GM19240 (cell line): Measurements from ENCODE around the gene SRRD.

Experiments used
- DNase-seq: peaks from one replicate; pipeline ENCODE4 v3.0.0; 2011; ENCODE audit warnings: low spot score; ENCODE audit not compliant: insufficient read length

The SRRD gene

DNA sequence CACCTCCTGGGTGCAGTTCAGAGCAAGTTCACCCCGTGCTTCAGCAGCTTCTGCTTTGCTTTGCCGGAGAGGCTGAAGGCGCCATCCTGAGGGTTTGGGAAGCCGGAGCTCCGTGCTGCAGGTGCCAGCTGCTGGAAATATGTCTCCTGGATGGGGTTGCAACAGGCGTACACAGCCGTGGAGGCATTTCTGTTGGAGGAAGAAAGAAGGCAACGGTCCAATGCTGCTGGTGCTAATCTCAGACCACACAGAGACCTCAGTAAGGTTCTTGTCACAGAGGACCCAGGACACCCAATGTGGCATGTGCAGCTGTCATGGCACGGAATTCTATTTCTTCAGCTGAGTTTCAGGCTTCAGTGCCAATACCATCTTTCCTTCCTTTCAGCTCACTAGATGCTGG, 30.5 kb upstream of the SRRD start:
- DNase-seq: no peak

DNA sequence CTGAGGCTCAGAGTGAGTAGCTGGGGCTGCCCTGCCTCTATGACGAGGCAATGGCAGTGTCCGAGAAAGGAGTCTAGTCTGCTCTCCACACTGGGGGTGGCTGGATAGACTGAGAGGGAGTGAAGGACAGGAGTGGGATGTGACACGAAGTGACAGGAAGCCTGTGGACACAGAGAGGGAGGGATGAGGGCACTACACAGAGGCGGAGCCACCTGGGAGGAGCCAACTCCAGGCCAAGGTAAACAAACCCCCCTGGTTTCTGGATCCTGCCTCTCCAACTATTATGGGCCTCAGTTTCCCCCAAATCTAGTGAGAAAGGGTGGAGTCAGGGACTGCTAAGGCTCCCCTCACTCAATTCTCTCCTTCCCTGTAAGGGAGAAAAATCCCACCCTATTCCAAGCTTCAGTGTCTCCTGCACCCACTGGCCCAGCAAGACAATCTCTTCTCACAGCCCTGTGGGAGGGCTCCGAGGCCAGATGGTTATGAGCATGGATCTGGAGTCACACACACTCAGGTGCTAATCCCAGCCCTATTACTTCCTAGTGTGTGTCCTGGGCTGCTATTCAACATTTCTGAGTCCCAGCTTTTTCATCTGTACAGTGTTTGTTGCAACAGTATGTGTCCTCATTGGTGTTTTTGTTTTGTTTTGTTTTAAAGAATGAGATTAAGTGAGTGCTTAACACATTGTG, 29.7 kb upstream of the SRRD start:
- DNase-seq: no peak

DNA sequence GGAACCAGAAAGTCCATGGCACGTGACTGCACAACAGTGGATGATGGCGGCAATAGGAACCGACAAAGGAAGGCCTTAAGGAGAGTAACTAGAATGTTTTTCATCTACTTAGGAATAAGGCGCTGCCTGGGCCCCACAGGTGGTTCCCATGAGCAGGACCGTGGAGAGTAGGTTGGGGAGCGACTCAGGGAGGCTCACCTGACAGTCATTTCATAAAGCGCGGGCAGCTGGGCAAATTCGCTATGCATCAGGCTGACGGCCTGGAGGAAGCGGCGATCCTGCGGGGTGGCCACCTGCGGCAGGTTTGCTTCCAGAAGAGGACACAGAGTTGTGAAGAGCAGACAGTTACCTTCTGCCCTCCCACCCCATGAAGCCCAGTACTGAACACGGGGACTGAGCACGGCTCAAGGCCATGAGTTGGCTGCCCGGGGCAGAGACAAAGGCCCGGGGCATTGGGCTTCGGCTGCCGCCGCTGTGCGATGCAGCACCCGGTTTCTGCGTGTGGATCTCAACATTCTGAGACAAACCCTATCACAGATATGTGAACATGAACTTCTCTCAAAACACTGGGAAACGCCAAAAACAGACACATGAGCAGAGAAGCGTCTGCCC, 25.9 kb upstream of the SRRD start:
- no peak for DNase-seq

DNA sequence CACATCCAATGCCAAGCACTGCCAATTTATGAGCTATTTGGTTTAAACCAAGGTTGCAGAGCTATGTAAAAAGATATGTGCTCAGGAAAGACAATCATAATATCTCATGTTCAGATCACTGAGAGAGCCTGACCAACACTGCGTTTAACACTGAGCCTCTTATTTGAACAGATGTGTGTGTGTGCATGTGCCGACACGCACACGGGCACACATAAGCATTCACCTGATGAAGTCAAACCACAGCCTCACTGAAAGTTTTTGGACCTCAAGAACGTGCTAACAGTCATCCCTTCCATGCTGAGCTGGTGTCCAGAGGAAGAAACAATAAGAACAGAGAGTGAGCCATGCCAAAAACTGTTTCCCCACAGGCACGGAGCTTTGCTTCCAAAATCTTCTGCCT, 23.5 kb upstream of the SRRD start:
- no peak for DNase-seq

DNA sequence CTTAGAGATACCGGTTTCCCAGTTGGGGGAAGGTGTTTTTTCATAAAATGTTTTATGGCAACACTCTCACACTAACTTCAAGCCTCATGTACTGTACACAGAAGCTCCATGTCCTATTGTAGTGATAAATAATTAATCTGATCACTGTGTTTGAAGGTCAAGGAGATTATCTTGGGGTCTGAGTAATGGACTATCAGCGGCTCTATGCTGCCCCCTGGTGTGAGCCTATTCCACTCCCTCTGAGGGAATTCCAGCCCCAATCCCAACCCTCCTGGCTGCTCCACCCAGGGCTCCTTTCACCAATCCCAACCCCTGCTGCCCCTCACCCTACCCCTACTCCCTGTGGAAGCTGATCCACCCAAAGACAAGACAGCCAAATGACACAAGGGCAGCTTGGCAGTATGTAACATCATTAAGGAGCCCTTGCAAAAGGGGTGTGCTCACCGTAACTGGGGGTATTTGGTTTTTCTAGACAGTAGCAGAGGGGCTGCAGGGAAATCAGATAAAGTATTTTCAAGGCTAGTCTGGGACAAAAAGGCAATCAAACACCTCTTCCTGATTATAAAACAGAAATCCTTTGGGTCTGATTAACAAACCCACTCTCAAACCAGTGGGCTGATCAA, 22.4 kb upstream of the SRRD start:
- DNase-seq: peak; percentile 34

DNA sequence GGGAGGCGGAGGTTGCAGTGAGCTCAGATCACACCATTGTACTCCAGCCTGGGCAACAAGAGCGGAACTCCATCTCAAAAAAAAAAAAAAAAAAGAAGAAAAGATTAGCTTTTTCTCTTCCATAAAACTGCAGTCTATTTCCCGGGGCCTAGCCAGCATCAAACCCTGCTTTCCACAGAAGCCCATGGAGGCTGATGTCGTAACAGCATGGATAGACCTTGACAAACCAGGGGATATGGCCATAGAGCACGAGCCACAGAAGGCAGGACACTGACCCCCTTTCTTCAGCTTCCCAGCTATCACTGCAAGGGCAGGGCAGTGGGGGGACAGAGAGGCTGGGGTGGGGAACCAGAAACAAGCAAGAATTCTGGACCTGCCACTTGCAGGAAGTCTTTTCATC, 21.6 kb upstream of the SRRD start:
- DNase-seq: no peak

DNA sequence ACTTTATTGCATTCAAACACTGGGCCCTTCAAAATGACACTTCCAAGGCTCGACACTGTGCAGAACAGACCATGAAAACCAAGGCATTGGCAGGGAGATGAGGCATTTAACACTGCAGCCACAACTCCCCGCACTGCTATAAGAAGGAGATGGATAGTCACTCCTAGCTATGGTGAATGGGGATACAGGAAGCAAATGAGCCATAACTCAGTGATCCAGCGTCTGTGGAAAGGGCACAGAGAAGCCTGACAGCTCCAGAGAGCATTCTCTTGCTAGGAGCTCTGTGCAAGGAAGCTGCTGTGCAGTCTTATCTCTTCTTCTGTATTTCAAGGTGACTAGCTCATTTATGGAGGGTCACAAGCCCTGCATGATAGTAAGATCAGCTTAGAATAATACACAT, 21.0 kb upstream of the SRRD start:
- DNase-seq: no peak

DNA sequence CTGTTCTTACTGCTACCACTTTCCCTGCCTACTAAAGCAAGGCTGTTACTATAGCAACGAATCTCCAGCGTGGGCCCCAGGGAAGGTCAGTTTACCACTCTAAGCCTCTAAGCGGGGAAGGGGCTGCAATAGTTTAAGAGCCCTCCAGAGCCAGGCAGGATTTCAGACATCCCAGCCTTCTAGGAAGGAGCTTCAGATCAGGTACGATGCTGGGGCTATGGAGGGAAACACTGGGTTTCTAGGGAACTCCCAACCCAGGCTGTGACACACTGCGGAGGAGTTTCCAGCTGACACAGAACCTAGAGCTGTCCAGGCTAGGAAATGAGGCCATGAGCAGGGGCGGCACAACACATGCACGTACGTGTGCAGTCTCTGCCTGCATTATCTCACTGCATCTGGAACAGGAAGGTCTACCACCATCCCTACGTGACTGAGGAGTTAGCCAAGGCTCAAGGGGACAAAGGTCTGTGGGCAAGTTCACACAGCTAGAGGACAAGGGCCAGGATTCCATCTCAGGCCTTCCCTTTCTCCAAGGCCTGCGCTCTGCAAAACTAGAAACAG, 20.5 kb upstream of the SRRD start:
- DNase-seq: no peak

DNA sequence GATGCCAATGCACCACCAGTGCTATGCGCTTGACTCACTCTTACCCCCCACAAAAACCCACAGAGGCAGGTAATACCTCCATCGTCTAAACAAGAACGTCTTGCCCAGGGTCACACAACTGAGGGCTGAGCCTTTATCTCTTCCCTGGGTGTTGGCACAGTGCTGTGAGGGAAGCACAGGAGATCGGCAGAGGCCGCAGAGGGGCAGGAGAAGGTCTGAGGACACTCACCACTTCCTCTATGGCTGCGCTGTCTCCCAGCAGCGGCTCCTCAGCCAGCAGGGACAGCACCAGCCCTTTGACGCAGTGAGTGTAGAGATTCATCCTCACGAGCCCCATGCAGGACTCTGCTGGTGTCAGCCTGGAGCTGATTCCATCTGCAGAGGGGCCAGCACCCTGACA, 20.0 kb upstream of the SRRD start:
- DNase-seq: no peak

DNA sequence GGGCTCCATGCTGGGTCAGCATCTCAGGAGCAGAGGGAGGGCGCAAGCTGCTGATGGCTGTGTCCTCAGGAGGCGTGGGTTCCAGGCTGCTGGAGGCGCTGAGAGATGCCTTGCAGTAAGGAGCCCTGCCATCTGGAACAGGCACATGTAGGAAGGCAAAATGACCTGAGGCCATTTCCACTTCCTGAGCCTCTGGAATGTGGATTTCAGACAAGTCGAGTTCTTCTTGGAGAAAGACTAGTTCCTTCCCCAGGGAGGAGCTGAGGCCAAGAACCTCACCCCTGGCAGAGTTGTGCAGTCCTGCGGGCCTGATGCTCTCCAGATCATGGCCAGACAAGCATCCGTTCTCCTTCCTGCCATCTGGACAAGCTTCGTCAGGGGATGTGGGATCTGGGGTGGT, 19.4 kb upstream of the SRRD start:
- no peak for DNase-seq

DNA sequence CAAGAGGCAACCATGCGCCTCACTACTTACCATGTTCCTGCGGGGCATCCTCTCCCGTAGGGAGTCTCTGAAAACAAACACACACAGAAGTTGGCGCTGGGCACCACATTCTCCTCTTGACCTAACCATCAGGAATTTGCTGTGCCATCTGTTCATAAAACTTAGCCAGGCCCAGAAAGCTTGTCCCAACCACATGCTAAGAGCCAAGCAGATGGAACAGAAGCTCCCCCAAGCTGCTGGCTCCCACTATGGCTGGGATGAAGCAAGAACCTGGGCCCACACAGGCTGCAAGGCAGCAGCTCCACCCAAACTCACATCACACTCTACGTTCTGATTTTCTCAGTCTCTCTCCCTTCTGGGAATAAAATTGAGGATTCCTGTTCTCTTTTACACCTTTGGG, 17.5 kb upstream of the SRRD start:
- no peak for DNase-seq

DNA sequence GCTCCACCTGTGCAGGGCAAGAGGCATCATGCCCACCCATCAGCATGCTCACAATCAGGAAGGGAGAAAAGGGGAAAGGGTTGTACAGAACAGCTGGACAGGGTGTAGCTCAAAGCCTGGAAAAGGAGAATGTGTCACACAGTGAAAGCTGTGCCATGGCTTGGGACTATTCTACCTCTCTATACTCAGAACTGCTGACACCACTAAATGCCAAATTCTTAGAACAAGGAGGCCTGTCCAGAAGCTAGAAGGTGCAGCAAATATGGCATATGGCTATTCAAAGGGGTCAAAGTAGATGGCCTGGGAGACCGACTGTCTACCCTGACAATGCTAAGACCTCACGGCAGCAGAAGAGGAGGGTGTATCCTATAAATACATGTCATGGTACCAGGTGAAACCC, 12.9 kb upstream of the SRRD start:
- DNase-seq: no peak

DNA sequence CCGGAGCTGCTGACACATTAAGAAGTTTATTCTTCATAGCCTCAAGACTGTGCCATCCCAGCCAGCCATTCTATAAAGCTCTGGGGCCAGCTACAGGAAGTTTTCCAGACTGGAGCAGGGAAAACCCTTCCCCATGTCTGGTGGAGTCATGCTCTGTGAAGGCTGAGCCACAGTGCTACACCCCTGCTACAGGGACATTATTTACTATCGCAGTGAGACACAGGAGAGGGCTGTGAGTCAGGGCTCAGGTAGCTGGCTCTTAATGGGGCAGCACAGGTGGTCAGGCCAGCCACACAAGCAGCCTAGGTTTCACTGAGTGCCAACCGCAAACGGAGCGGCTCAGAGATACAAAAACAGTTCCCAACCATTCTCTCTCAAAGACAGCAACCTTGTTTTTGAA, 12.2 kb upstream of the SRRD start:
- no peak for DNase-seq

DNA sequence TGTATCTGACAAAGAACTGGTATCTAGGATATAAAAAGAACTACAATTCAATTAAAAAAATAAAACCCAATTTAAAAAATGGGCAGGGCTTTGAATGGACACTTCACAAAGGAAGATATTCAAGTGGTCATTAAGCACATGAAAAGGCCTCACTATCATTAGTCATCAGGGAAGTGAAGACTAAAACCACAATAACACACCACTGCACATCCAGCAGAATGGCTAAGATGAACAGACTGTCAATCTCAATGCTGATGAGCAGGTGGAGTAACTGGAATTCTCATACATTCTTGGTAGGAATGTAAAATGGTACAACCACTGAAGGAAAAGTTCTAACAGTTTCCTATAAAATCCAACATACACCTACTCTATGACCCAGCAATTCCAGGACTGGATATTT, 9.0 kb upstream of the SRRD start:
- no peak for DNase-seq

DNA sequence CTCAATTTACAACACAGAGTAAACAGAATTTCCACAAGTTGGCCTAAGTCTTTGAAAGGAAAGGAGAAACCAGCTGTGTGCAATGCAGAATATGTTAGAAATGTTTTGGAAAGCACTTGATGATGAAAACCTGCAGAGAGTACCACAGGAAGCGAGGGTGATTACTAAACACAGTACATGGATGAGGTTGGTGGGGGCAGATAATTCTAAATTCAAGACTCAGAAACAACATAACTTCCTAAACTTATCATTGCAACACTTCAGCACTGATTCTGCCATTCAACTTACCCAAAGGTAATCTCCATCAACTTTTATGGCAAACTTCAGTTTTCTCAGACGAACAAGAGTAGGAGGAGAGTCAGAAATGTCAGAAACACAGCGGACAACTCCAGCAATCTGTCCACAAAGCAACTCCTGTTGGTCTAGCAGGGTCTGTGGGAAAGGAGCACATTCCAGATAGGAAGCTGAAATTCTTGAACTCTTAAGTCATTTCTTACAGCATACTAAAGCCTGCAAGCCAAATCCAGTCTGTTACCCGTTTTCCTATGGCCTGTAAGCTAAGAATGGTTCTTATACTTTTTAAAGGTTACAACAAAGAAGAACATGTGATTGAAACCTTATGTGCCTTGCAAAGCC, 6.9 kb upstream of the SRRD start:
- DNase-seq: no peak

DNA sequence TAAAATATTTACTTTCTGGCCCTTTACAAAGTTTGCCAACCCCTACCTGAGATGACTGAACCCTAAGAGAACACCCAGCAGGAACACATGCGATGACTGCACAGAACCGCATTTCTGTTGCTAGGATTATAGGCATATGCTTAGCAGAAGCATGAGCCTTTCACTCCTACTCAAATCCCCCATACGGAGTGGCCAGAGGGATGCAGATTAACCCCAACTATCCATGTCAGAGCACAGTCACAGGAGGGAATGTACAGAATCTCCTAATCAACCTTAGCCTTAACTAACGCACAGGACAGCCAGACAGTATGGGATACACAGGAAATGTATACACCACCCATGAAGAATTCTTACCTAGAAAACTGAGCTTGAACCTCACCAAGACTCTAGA, 6.3 kb upstream of the SRRD start:
- no peak for DNase-seq

DNA sequence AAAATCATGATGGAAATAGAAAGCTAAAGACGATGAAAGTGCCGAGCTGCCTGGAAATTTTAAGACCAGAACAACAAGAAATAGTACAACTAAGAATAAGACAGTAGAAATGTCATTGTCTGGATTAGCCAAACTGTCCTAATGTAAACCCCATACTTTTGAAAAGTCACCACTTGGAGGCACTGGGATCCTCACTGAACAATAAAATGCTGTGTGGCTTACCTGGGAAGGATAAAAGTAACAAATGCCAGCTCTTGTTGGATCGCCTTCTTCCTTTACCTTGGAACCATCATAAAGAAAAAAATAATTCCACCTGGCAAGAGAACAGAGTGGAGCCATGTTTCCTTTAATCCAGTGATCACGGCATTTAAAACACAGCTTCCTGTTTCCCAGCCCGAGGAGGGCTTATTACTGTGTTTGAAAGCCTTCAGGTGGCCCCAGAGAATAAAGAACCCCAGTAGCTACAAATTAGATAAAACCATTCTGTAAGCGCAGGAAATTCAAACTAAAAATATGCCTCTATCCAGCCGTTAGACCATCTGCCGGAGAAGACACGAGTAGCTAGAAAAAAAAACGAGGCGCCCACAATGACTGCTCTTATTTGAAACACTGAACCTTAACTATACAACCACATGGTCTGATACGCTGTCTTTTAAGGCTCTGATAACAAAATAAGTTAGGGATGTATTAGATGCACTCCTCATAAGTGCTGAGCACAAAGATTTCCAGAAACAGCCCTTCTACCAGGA, 4.5 kb upstream of the SRRD start:
- no peak for DNase-seq

DNA sequence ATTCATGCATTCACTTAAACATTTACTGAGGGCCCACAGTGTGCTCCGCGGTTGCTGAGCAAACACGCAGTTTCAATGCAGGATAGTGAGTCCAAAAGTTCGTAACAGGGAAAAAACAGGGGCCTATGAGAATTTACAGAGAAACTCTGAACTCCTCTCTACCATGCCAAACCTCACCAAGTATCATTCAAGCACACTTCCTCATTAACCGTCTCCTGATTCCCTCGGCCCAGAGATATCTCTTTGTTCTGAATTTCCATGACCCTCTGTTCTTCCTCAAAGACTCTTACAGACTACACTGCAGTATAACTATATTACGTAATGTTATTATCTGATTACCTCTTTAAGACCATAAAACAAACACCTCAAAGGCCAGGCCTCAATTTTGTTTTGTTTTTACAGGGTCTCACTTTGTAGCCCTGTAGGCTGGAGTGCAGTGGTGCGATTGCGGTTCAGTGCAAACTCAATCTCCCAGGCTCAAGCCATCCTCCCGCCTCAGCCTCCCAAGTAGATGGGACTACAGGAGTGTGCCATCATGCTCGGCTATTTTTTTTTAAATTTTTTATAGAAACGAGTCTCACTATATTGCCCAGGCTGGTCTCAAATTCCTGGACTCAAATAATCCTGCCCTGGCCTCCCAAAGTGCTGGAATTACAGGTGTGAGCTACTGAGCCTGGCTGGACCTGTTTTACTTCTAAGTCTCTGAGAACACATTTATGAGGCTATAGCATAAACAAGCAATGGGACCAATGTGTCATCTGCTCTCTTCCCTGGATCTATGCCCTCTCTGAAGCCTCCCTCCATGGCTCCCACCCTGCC, 3.7 kb upstream of the SRRD start:
- no peak for DNase-seq

DNA sequence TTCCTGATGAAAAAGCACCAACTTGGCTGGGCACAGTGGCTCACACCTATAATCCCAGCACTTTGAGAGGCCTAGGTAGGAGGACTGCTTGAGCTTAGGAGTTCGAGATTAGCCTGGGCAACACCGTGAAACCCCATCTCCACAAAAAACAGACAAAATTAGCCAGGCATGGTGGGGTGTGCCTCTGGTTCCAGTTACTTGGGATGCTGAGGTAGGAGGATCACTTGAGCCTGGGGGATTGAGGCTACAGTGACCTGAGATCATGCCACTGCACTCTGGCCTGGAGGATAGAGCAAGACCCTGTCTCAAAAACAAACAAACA, 3.1 kb upstream of the SRRD start:
- DNase-seq: no peak

DNA sequence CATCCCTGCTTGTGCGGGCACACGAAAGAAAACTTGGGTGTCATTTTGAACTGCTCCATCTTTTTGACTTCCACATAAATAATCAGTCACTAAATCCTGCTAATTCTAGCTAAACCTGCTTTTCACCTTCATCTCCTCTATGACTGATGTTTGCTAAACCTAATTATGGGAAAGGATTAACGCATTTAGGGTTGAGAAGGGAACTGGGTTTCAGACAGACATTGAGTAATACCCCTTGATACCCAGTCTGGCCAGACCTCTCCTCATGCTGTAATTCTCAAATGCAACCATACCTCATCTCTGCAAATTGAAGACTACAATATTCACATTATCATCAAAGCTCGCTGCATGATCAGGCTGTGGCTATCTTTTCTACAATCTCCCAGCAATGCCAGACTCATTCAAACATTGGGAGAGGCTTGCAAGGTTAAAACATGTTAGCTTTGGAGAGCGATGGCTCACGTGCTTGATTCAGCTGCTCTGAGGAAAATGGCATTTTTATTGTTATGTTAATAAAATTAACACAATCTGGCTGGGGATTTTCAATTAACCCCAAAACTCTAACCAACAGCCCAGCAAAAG, 2.5 kb upstream of the SRRD start:
- DNase-seq: no peak

DNA sequence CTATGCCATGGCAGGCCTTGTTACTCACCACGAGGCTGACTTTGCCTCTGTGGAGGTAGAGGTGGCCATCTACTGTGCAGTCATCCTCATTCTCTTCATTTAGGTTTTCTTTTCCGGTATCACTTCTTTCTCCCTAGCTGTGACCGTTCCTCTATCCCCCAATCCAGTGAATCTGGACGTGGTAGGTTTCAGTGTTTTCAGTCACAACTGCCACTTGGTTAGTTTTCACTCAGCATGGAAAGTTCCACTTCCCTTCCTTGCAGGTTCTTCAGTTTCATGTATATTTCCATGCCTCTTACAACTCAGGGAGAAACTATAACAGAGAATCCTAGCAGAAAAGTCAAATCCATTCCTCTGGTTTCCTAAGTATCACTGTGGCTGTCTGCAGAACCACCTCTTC, 2.0 kb upstream of the SRRD start:
- DNase-seq: no peak
